ENCODE data around the gene COL8A1.

- TF ChIP-seq CTCF (IDR thresholded peaks at IDR 0.05; ENCODE audit: insufficient read depth, low read length, poor library complexity, severe bottlenecking) (no peak), EZH2phosphoT487 (conservative IDR thresholded peaks at IDR 0.05; ENCODE audit: low read length) (no peak)
Observed at GRCh38 chr3:99747915-99748314, 109.5 kb downstream of the COL8A1 start.

All from SU-DHL-6 (cell line).